T-cell (primary cell): Measurements from ENCODE around the gene EPHA2. TPM values are rescaled to one million over a fixed set of nuclear protein-coding genes. Genes with fewer than 3 reads are reported as not detected.
A peak's percentile ranks its signal among the peaks of the same experiment; 100 is the strongest.

ENCODE experiments used
- ATAC-seq, 4 experiments: fragments of 200-7000 bp in 3 of 4; fragments of 150-1000 bp in 1 of 4; cut with Tn5 transposase; replicated peaks in 1 of 4; 1 replicate in 3 of 4; 2 replicates in 1 of 4; pipeline ENCODE4 v1.10.0; 2021; ENCODE audit warnings: moderate library complexity in 3 of 4, mild to moderate bottlenecking in 2 of 4, moderate number of reproducible peaks in 1 of 4
- CTCF ChIA-PET, 2 donors: fragments of 300-600 bp; sonication (Branson Sonifier 250); formaldehyde crosslinking; loops; one replicate each; lab custom pipeline; 2022; ENCODE audit warnings: antibody characterized with exemption in 2 of 2; lab: Charles Lee
- POLR2A ChIA-PET, 2 donors: fragments of 300-600 bp; sonication (Branson Sonifier 250); formaldehyde crosslinking; loops; one replicate each; lab custom pipeline; 2022; ENCODE audit warnings: antibody characterized with exemption in 2 of 2; lab: Charles Lee
- DNase-seq, 35 experiments: peaks; one replicate each; pipeline versions ENCODE4 v3.0.0 to v3.0.0-alpha.2; 2013 to 2023
- H3K27ac ChIP-seq: one replicate; pipeline ENCODE4 v1.5.1; 2013; ENCODE audit warnings: low read length
- H3K27me3 ChIP-seq, 2 experiments: replicated peaks in 1 of 2; 1 replicate in 1 of 2; 2 replicates in 1 of 2; pipeline versions ENCODE4 v1.6.1 to v1.7.0; 2013; ENCODE audit warnings: low read length in 1 of 2, mixed read lengths in 1 of 2; ENCODE audit not compliant: control insufficient read depth in 2 of 2, insufficient read depth in 2 of 2; ENCODE audit errors: extremely low read depth in 1 of 2
- H3K36me3 ChIP-seq, 2 donors: 1 replicate in 1 of 2; 2 replicates in 1 of 2; pipeline versions ENCODE4 v1.6.1 to v1.7.0; 2013; ENCODE audit warnings: low read length in 1 of 2; ENCODE audit not compliant: control insufficient read depth in 2 of 2, insufficient read depth in 1 of 2; ENCODE audit errors: extremely low read depth in 1 of 2
- H3K4me1 ChIP-seq, 2 experiments: 1 replicate in 1 of 2; 2 replicates in 1 of 2; pipeline versions ENCODE4 v1.6.1 to v1.7.0; 2013; ENCODE audit warnings: low read length in 2 of 2, mixed read lengths in 1 of 2; ENCODE audit not compliant: insufficient read depth in 2 of 2, control insufficient read depth in 1 of 2; ENCODE audit errors: extremely low read depth in 1 of 2
- H3K4me3 ChIP-seq, 2 donors: 1 replicate in 1 of 2; 2 replicates in 1 of 2; pipeline versions ENCODE4 v1.5.1 to v1.7.0; 2013; ENCODE audit warnings: mild to moderate bottlenecking in 2 of 2, low read length in 1 of 2, moderate library complexity in 1 of 2; ENCODE audit not compliant: control insufficient read depth in 1 of 2; ENCODE audit errors: extremely low read depth in 1 of 2
- H3K9me3 ChIP-seq: 2 replicates; pipeline ENCODE4 v1.7.0; 2013
- H3K27ac Mint-ChIP-seq, 2 donors: one replicate each; pipeline ENCODE4 v1.8.0; 2020 to 2021; ENCODE audit warnings: mild to moderate bottlenecking in 2 of 2, mixed read lengths in 2 of 2
- H3K27me3 Mint-ChIP-seq, 2 donors: one replicate each; pipeline ENCODE4 v1.8.0; 2021 to 2022; ENCODE audit warnings: mixed read lengths in 2 of 2
- H3K36me3 Mint-ChIP-seq: one replicate; pipeline ENCODE4 v1.8.0; 2021; ENCODE audit warnings: mixed read lengths
- H3K4me1 Mint-ChIP-seq, 3 donors: one replicate each; pipeline ENCODE4 v1.8.0; 2020 to 2022; ENCODE audit warnings: mixed read lengths in 3 of 3, mild to moderate bottlenecking in 1 of 3
- H3K4me3 Mint-ChIP-seq, 3 donors: one replicate each; pipeline ENCODE4 v1.8.0; 2020 to 2022; ENCODE audit warnings: mild to moderate bottlenecking in 3 of 3, mixed read lengths in 3 of 3, moderate library complexity in 3 of 3
- H3K9me3 Mint-ChIP-seq, 3 donors: one replicate each; pipeline ENCODE4 v1.8.0; 2020 to 2022; ENCODE audit warnings: mixed read lengths in 3 of 3
- WGBS: methylation state at CpG from one replicate; pipeline ENCODE4 v1.1.5; 2013; ENCODE audit warnings: missing lambda C conversion rate; ENCODE audit not compliant: insufficient coverage; 5-methylcytosine and 5-hydroxymethylcytosine counted together
- total RNA-seq, 35 experiments: library from RNA in 6 of 35; stranded (reverse) in 6 of 35; fragments of 120-200 nt in 1 of 35; gene quantifications; one replicate each; pipeline versions ENCODE4 v1.2.1 to v1.2.4 and lab custom pipeline; 2013 to 2026

The EPHA2 gene
- total RNA-seq: under 1 TPM in 4 of 5 donors, not detected in 1; 0.19 to 0.66 (median 0.41) TPM
- total RNA-seq (2013): not detected
- 0 to 0.63 (median 0.20) reads per million in 29 experiments for total RNA-seq (lab: John Stamatoyannopoulos, UW)

GRCh38 chr1:16155537-16156410 lies at the start of gene EPHA2:
Gene EPHA2 (minus strand): TSS chr1:16156069. CDS start chr1:16155932, 137 bp downstream.
- Mint-ChIP-seq H3K27ac (peak within 1 kb of the TSS; percentile 11 to 48), H3K4me1 (peaks cover 45 to 62% (median 53%) of the 10 kb centered on the region in 3 donors), H3K4me3 (peak within 1 kb of the TSS; percentile 56 to 73 (median 68)), H3K27me3 (peaks cover 3 to 8% of the 10 kb centered on the region in 2 donors), H3K36me3 (no peaks in the 10 kb centered on the region), H3K9me3 (no peaks in the 10 kb centered on the region)
- Histone ChIP-seq H3K27ac (no peak within 1 kb of the TSS), H3K4me1 (peaks cover 48 to 69% of the 10 kb centered on the region in 2 experiments), H3K27me3 (peaks cover 0 to 57% of the 10 kb centered on the region in 2 experiments), H3K9me3 (no peaks in the 10 kb centered on the region), H3K36me3 (no peaks in the 10 kb centered on the region), H3K4me3 (peak within 1 kb of the TSS; percentile 49 to 55)
- ATAC-seq (peak in 1 of 4 experiments; percentile 13), DNase-seq (peak in 1 of 35 experiments; percentile 28)
- CTCF ChIA-PET: interaction anchor here in 1 of 2 donors (0.6 kb wide), 1 partner anchor 11 kb away, joined by 3 read pairs; no protein-coding TSS in a partner anchor
- POLR2A ChIA-PET: no interaction called here
- 17% methylated on average over 89 of the region's 89 CpGs for WGBS

GRCh38 chr1:16205334-16205671 lies 49.4 kb upstream of the EPHA2 start:
- H3K9me3 Mint-ChIP-seq: no peaks in the 10 kb centered on the region
- ChIA-PET CTCF (no interaction called here), POLR2A (no interaction called here)
- Histone ChIP-seq H3K4me3 (no peak overlapping the region), H3K4me1 (peaks cover 0 to 25% of the 10 kb centered on the region in 2 experiments), H3K27ac (peak overlapping the region; percentile 5), H3K36me3 (peaks cover 3 to 19% of the 10 kb centered on the region in 2 donors), H3K27me3 (no peaks in the 10 kb centered on the region), H3K9me3 (no peaks in the 10 kb centered on the region)
- H3K27me3 Mint-ChIP-seq: no peaks in the 10 kb centered on the region
- peak overlapping the region in 1 of 3 donors; percentile 52 for H3K4me3 Mint-ChIP-seq
- no peak for DNase-seq
- peaks cover 6% of the 10 kb centered on the region for H3K36me3 Mint-ChIP-seq
- ATAC-seq: no peak
- 91% methylated on average over 4 of the region's 11 CpGs for WGBS
- H3K27ac Mint-ChIP-seq: no peak overlapping the region
- peaks cover 6 to 10% (median 6%) of the 10 kb centered on the region in 3 donors for H3K4me1 Mint-ChIP-seq

DNA sequence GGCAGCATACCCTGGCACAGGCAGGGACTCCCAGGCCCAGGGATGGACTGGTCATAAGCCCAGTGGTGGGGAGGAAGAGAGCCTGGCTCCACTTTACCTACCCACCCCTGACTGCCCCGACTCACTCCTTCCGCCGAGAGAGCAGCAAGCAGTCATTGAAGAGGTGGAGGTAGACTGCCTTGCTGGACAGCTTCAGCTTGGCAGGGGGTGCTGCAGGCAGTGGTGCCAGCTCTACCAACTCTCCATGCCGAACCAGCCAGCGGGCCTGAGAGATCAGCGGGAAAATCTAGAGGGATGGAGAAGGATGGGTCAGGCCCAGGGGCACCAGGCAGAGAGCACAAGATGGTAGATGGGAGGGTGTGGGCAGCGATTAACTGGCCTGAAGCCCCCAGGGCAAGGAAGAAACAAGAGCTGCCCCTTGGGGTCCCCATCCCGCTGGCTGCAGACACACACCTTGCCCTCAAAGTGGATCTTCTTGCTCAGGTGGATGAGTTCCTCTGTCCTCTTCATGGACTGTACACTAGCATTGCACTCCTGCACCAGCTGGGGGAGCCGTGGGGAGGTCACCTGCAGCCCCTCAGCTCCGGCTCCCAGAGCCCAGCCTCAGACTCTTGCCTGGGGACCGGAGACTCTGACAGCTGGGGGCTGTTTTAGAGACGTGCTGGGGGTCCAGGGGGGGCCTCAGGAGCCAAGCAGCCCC lies 48.9 kb upstream of the EPHA2 start:
- no peak overlapping the region for H3K4me3 ChIP-seq
- Mint-ChIP-seq H3K4me1 (peaks cover 6 to 10% (median 6%) of the 10 kb centered on the region in 3 donors), H3K36me3 (peaks cover 6% of the 10 kb centered on the region), H3K4me3 (peak overlapping the region in 2 of 3 donors; percentile 45 to 52), H3K27me3 (no peaks in the 10 kb centered on the region), H3K27ac (no peak overlapping the region), H3K9me3 (no peaks in the 10 kb centered on the region)
- POLR2A ChIA-PET: interaction anchor here in 1 of 2 donors (0.5 kb wide), 1 partner anchor 35 kb away, joined by 3 read pairs; no protein-coding TSS in a partner anchor
- H3K36me3 ChIP-seq: peaks cover 3 to 21% of the 10 kb centered on the region in 2 donors
- CTCF ChIA-PET: no interaction called here
- peak in 7 of 35 experiments; percentile 20 to 53 (median 33) for DNase-seq
- WGBS: 82% methylated on average over 8 of the region's 12 CpGs
- H3K9me3 ChIP-seq: no peaks in the 10 kb centered on the region
- ATAC-seq: no peak
- no peak overlapping the region for H3K27ac ChIP-seq
- peaks cover 0 to 25% of the 10 kb centered on the region in 2 experiments for H3K4me1 ChIP-seq
- H3K27me3 ChIP-seq: no peaks in the 10 kb centered on the region

DNA sequence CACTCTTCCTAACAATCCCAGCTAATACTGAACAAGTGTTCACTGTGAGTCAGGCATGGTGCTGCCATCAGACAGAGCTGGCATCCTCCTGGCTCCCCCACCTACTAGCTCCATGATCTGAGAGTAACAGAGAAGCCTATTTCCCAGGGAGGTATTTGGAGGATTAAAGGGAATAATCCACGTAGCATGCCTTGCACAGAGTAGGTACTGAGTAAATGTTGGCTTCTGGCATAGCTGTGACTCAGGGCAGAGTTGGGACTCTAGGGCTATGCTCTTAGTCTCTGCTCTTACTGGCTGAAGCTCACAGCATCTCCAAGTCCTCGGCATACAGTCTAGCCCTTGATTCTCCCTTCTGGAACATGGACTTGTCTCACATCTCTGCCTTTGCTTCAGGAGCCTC lies 48.3 kb upstream of the EPHA2 start:
- Mint-ChIP-seq H3K9me3 (no peaks in the 10 kb centered on the region), H3K4me1 (peaks cover 6 to 12% (median 6%) of the 10 kb centered on the region in 3 donors), H3K27ac (peak overlapping the region in 1 of 2 donors; percentile 60), H3K4me3 (peak overlapping the region in 1 of 3 donors; percentile 52), H3K27me3 (no peaks in the 10 kb centered on the region), H3K36me3 (peaks cover 6% of the 10 kb centered on the region)
- DNase-seq (no peak), ATAC-seq (no peak)
- H3K27ac ChIP-seq: no peak overlapping the region
- peaks cover 6 to 21% of the 10 kb centered on the region in 2 donors for H3K36me3 ChIP-seq
- H3K27me3 ChIP-seq: no peaks in the 10 kb centered on the region
- POLR2A ChIA-PET: interaction anchor here in 1 of 2 donors (0.5 kb wide), 1 partner anchor 238 kb away, joined by 6 read pairs; no protein-coding TSS in a partner anchor
- no peak overlapping the region for H3K4me3 ChIP-seq
- WGBS: 89% methylated on average over 1 of the region's 2 CpGs
- H3K9me3 ChIP-seq: no peaks in the 10 kb centered on the region
- CTCF ChIA-PET: no interaction called here
- H3K4me1 ChIP-seq: peaks cover 0 to 25% of the 10 kb centered on the region in 2 experiments

GRCh38 chr1:16203550-16203949 lies 47.7 kb upstream of the EPHA2 start:
- peaks cover 6 to 12% (median 6%) of the 10 kb centered on the region in 3 donors for H3K4me1 Mint-ChIP-seq
- Histone ChIP-seq H3K36me3 (peaks cover 8 to 23% of the 10 kb centered on the region in 2 donors), H3K27ac (no peak overlapping the region), H3K4me1 (peaks cover 0 to 25% of the 10 kb centered on the region in 2 experiments), H3K9me3 (no peaks in the 10 kb centered on the region), H3K4me3 (no peak overlapping the region), H3K27me3 (no peaks in the 10 kb centered on the region)
- CTCF ChIA-PET: interaction anchor here in 1 of 2 donors (0.6 kb wide), 1 partner anchor 145 kb away, joined by 4 read pairs; no protein-coding TSS in a partner anchor
- H3K9me3 Mint-ChIP-seq: no peaks in the 10 kb centered on the region
- DNase-seq (no peak), ATAC-seq (no peak)
- H3K27me3 Mint-ChIP-seq: no peaks in the 10 kb centered on the region
- POLR2A ChIA-PET: interaction anchor here in 1 of 2 donors (0.5 kb wide), 1 partner anchor 239 kb away, joined by 6 read pairs; no protein-coding TSS in a partner anchor
- no peak overlapping the region for H3K27ac Mint-ChIP-seq
- 19% methylated on average over 2 of the region's 3 CpGs for WGBS
- peaks cover 10% of the 10 kb centered on the region for H3K36me3 Mint-ChIP-seq
- H3K4me3 Mint-ChIP-seq: no peak overlapping the region
